DMS53 treated with DMSO at 0.1 percent for 48 hours (cell line): Measurements from ENCODE around the gene PHF21B.

ENCODE experiments used
- DNase-seq: peaks from one replicate; lab custom pipeline; 2025; ENCODE audit not compliant: unreplicated experiment; lab: John Stamatoyannopoulos, UW

The PHF21B gene

GRCh38 chr22:44847380-44847779 is 162.4 kb downstream of the PHF21B start:
- no peak for DNase-seq

GRCh38 chr22:44846726-44847275 is 163.0 kb downstream of the PHF21B start:
- no peak for DNase-seq

- no peak for DNase-seq
These were observed 163.7 kb downstream of the PHF21B start for GRCh38 chr22:44845796-44846720.

GRCh38 chr22:44845191-44845590 is 164.6 kb downstream of the PHF21B start:
- DNase-seq: no peak

GRCh38 chr22:44842417-44842816 is 167.4 kb downstream of the PHF21B start:
- DNase-seq: no peak

GRCh38 chr22:44840611-44841322 is 169.0 kb downstream of the PHF21B start:
- DNase-seq: no peak

- DNase-seq: no peak
These were observed 170.1 kb downstream of the PHF21B start for GRCh38 chr22:44839721-44840120.

- DNase-seq: no peak
These were observed 170.7 kb downstream of the PHF21B start for GRCh38 chr22:44839061-44839460.

GRCh38 chr22:44838316-44839016 is 171.3 kb downstream of the PHF21B start:
- no peak for DNase-seq

GRCh38 chr22:44837481-44837880 is 172.3 kb downstream of the PHF21B start:
- no peak for DNase-seq

- no peak for DNase-seq
These were observed 175.7 kb downstream of the PHF21B start for GRCh38 chr22:44834065-44834464.

- DNase-seq: no peak
These were observed 177.9 kb downstream of the PHF21B start for GRCh38 chr22:44831885-44832284.
